GM12878 (cell line): Measurements from ENCODE around the gene CA9. TPM values are rescaled to one million over a fixed set of nuclear protein-coding genes. Genes with fewer than 3 reads are reported as not detected.
A peak's percentile ranks its signal among the peaks of the same experiment; 100 is the strongest.

ENCODE experiments used
- ATAC-seq: fragments of 200-7000 bp; cut with Tn5 transposase; 3 replicates; pipeline ENCODE4 v1.9.1; 2020; ENCODE audit warnings: mild to moderate bottlenecking, moderate library complexity
- BruUV-seq: library from RNA; stranded (reverse); fragments of 400-500 nt; replicated peaks from 2 replicates; lab custom pipeline; 2021; lab: Mats Ljungman, UMichigan
- CTCF ChIA-PET: fragments of 300-600 bp; sonication (Branson Sonifier 250); formaldehyde crosslinking; extraction: SDS; loops from one replicate; lab custom pipeline; 2021; ENCODE audit warnings: inconsistent platforms; lab: Yijun Ruan, JAX
- POLR2A ChIA-PET: fragments of 350-600 bp; formaldehyde crosslinking; extraction: SDS; loops from one replicate; lab custom pipeline; 2021; ENCODE audit warnings: inconsistent platforms; lab: Charles Lee
- RAD21 ChIA-PET: fragments of 300-600 bp; sonication (Branson Sonifier 250); formaldehyde crosslinking; loops from one replicate; lab custom pipeline; 2023; ENCODE audit warnings: antibody characterized with exemption; ENCODE audit not compliant: unreplicated experiment; lab: Charles Lee
- SMC1A ChIA-PET: fragments of 300-600 bp; sonication (Branson Sonifier 250); formaldehyde crosslinking; loops from one replicate; lab custom pipeline; 2023; ENCODE audit not compliant: unreplicated experiment, uncharacterized antibody; lab: Charles Lee
- DNase-seq: peaks from one replicate; pipeline ENCODE4 v3.0.0-alpha.2; 2011; ENCODE audit warnings: low read depth, low spot score
- FAIRE-seq: peaks from 3 replicates; lab custom pipeline; 2011; peaks lifted over from hg19 to GRCh38; lab: Jason Lieb, UNC
- H2AFZ ChIP-seq: 2 replicates; pipeline ENCODE4 v1.6.0; 2011; ENCODE audit warnings: low read depth, low read length, control low read depth; ENCODE audit not compliant: control insufficient read depth
- H3K27ac ChIP-seq: 2 replicates; pipeline ENCODE4 v1.5.1; 2011; ENCODE audit warnings: control low read depth; ENCODE audit not compliant: control insufficient read depth, insufficient read depth
- H3K27me3 ChIP-seq, 2 experiments: replicated peaks in 1 of 2; 2 replicates each; pipeline versions ENCODE4 v1.6.0 to v1.6.1; 2011; ENCODE audit warnings: low read length in 1 of 2; ENCODE audit not compliant: control insufficient read depth in 2 of 2, insufficient read depth in 2 of 2
- H3K36me3 ChIP-seq, 2 experiments: 2 replicates each; pipeline ENCODE4 v1.5.1; 2011; ENCODE audit warnings: low read length in 1 of 2; ENCODE audit not compliant: control insufficient read depth in 2 of 2, insufficient read depth in 2 of 2
- H3K4me1 ChIP-seq: 2 replicates; pipeline ENCODE4 v1.6.1; 2011; ENCODE audit warnings: mild to moderate bottlenecking, low read length, moderate library complexity, mixed read lengths; ENCODE audit not compliant: control insufficient read depth, insufficient read depth
- H3K4me2 ChIP-seq: 2 replicates; pipeline ENCODE4 v1.6.0; 2011; ENCODE audit warnings: control low read depth; ENCODE audit not compliant: control insufficient read depth, insufficient read depth
- H3K4me3 ChIP-seq: fragments of 200-600 bp; sonication (generic); 2 replicates; pipeline ENCODE4 v1.5.1; 2016
- H3K79me2 ChIP-seq: 2 replicates; pipeline ENCODE4 v1.6.0; 2011; ENCODE audit warnings: low read length; ENCODE audit not compliant: control insufficient read depth, insufficient read depth
- H3K9ac ChIP-seq: 2 replicates; pipeline ENCODE4 v1.8.0; 2011; ENCODE audit warnings: low read length, control low read depth, mixed read lengths; ENCODE audit not compliant: control insufficient read depth, insufficient read depth
- H3K9me3 ChIP-seq: replicated peaks from 3 replicates; pipeline ENCODE4 v1.5.1; 2011; ENCODE audit warnings: mild to moderate bottlenecking, low read length; ENCODE audit not compliant: control insufficient read depth, insufficient read depth
- H4K20me1 ChIP-seq: 2 replicates; pipeline ENCODE4 v1.6.0; 2011; ENCODE audit not compliant: control insufficient read depth, insufficient read depth
- ATF3 ChIP-seq: IDR thresholded peaks from 2 replicates; pipeline ENCODE4 v1.6.1; 2011; ENCODE audit warnings: low read depth, mild to moderate bottlenecking, low read length, moderate library complexity, borderline replicate concordance; ENCODE audit errors: extremely low read depth
- EGR1 ChIP-seq, 2 experiments: IDR thresholded peaks; 1 replicate in 1 of 2; 2 replicates in 1 of 2; pipeline ENCODE4 v1.6.1; 2011 to 2012; ENCODE audit warnings: low read depth in 2 of 2, low read length in 2 of 2, borderline replicate concordance in 1 of 2, mild to moderate bottlenecking in 1 of 2, moderate library complexity in 1 of 2
- HDGF ChIP-seq: fragments of 450-650 bp; IDR thresholded peaks from 2 replicates; pipeline ENCODE4 v1.6.1; 2016; ENCODE audit warnings: antibody characterized with exemption
- IKZF1 ChIP-seq: fragments of 450-650 bp; conservative IDR thresholded peaks from 2 replicates; pipeline ENCODE4 v1.6.1; 2017; ENCODE audit warnings: antibody characterized with exemption, mild to moderate bottlenecking
- LARP7 ChIP-seq: fragments of 450-650 bp; IDR thresholded peaks from 2 replicates; pipeline ENCODE4 v1.6.1; 2017; ENCODE audit warnings: mild to moderate bottlenecking
- MYC ChIP-seq: IDR thresholded peaks from 2 replicates; pipeline ENCODE4 v1.6.1; 2011; ENCODE audit warnings: mild to moderate bottlenecking, low read length, moderate library complexity, inconsistent platforms; ENCODE audit not compliant: insufficient read depth, insufficient replicate concordance, insufficient read length, severe bottlenecking
- NKRF ChIP-seq: fragments of 450-650 bp; conservative IDR thresholded peaks from 2 replicates; pipeline ENCODE4 v1.6.1; 2017; ENCODE audit warnings: mild to moderate bottlenecking, moderate library complexity
- NRF1 ChIP-seq: conservative IDR thresholded peaks from 2 replicates; pipeline ENCODE4 v1.6.1; 2011; ENCODE audit warnings: mild to moderate bottlenecking, low read depth, low read length, improper control_type of control experiment
- PAX5 ChIP-seq: IDR thresholded peaks from 2 replicates; pipeline ENCODE4 v1.6.1; 2011; ENCODE audit warnings: low read depth, low read length, borderline replicate concordance
- POLR2A ChIP-seq: IDR thresholded peaks from 2 replicates; pipeline ENCODE4 v1.6.1; 2011; ENCODE audit warnings: low read depth, mild to moderate bottlenecking, low read length
- RB1 ChIP-seq: fragments of 450-650 bp; formaldehyde crosslinking; IDR thresholded peaks from 2 replicates; pipeline ENCODE4 v1.6.1; 2017; ENCODE audit warnings: mild to moderate bottlenecking, borderline replicate concordance
- RFX5 ChIP-seq: IDR thresholded peaks from 2 replicates; pipeline ENCODE4 v1.6.1; 2011; ENCODE audit warnings: low read depth, low read length, improper control_type of control experiment
- SMAD1 ChIP-seq: fragments of 450-650 bp; IDR thresholded peaks from 2 replicates; pipeline ENCODE4 v1.6.1; 2018; ENCODE audit warnings: mild to moderate bottlenecking, low read depth; ENCODE audit not compliant: partially characterized antibody
- SMAD5 ChIP-seq: IDR thresholded peaks from 2 replicates; pipeline ENCODE4 v1.6.1; 2016; ENCODE audit warnings: antibody characterized with exemption, low read depth
- TCF12 ChIP-seq: IDR thresholded peaks from 2 replicates; pipeline ENCODE4 v1.6.1; 2011; ENCODE audit warnings: low read depth, mild to moderate bottlenecking, low read length
- YY1 ChIP-seq: IDR thresholded peaks from 2 replicates; pipeline ENCODE4 v1.6.1; 2011; ENCODE audit warnings: low read depth, mild to moderate bottlenecking, low read length
- ZNF687 ChIP-seq: fragments of 450-650 bp; IDR thresholded peaks from 2 replicates; pipeline ENCODE4 v1.6.1; 2017; ENCODE audit warnings: mild to moderate bottlenecking, moderate library complexity
- WGBS: methylation state at CpG from one replicate; pipeline ENCODE4 v1.1.6; 2016; ENCODE audit warnings: low lambda C conversion rate; ENCODE audit not compliant: insufficient replicate concordance, insufficient coverage; ENCODE audit errors: missing lambda C conversion rate; 5-methylcytosine and 5-hydroxymethylcytosine counted together
- in situ Hi-C: fragments of 300-500 bp; cut with MboI; formaldehyde crosslinking; loops from 9 replicates; pipeline ENCODE4 v1.14.3; 2018; ENCODE audit warnings: mixed read lengths
- intact Hi-C: fragments of 100-400 bp; cut with micrococcal nuclease; formaldehyde crosslinking; loops from one replicate; pipeline ENCODE4 v1.14.2; 2022; ENCODE audit not compliant: unreplicated experiment
- polyA plus RNA-seq, 11 experiments: library from polyadenylated mRNA; depleted of rRNA in 4 of 11; unstranded in 6 of 11; stranded (reverse) in 5 of 11; fragments of >200 nt; fragmentation: Nextera tagmentation in 4 of 11; fragmentation: Illumina TruSeq in 1 of 11; extraction: Ambion mirVana in 4 of 11; extraction: Trizol in 1 of 11; gene quantifications; 1 replicate in 1 of 11; 2 replicates in 10 of 11; pipeline versions ENCODE4 v1.2.1 to v1.2.3, GENCODE V29; 2011 to 2016; ENCODE audit warnings: inconsistent platforms in 2 of 11, missing spikeins in 2 of 11, low read depth in 1 of 11
- total RNA-seq, 4 experiments: library from RNA; depleted of rRNA in 3 of 4; stranded (reverse); fragments of >200 nt in 3 of 4; fragmentation: Illumina TruSeq in 1 of 4; extraction: Trizol in 1 of 4; gene quantifications; 2 replicates each; pipeline versions ENCODE4 v1.2.1 to v1.2.3, GENCODE V29; 2013 to 2021

CA9 gene
- total and polyA plus RNA-seq, 10 of the 15 experiments (the other 5 are each of a cell fraction or from before 2014, with no cell fraction given): 0.53 to 6.6 (median 1.2) TPM

DNA sequence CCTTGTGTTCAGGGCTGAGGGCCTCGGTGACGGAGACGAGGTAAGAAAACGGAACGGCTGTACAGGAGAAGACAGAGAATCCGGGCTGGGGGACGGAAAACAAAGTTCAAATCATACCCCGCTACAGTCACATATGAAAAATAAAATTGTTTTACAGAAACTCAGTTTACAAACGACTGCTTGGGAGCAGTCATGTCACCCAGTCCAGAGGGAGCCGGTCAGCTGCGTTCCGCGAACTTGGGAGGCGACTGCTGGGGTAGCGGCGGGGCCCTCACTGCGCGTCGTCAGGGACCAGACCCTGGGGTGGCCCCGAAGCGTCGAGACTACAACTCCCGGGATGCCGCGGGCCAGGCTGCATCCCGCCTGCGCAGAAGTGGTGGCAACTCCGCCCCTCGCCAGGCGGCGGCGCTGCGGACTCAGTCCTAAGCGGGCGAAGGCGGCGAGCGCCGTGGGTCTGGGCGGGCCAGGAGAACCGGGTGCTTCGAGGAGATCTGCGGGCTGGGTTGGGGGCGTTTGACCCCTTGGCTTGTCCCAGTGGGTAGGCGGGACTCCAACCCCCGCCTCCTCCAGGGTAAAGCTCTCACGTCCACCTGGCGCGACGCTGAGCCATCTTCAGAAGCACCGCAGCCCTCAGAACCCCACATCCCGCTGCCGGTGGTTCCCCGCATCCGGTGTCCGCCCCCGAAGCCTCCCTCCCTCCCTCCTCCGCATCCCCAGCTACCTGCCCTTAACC is 27.0 kb upstream of the CA9 start:
- ChIA-PET SMC1A (interaction anchor here (0.7 to 7.7 kb wide), 27 partner anchors 12 to 204 kb away, joined by 3 to 114 read pairs (median 5); partner anchors contain the start of genes ARHGEF39, CCDC107, CD72 and CREB3), RAD21 (interaction anchor here (0.7 to 9.6 kb wide), 31 partner anchors 10 to 236 kb away, joined by 3 to 133 read pairs (median 7); partner anchors contain the start of genes ARHGEF39, CCDC107, CREB3 and GBA2), POLR2A (interaction anchor here (0.5 to 11.1 kb wide), 22 partner anchors 11 to 532 kb away, joined by 3 to 163 read pairs (median 4); partner anchors contain the start of genes ARHGEF39, CCDC107, CD72 and CREB3), CTCF (interaction anchor here (0.6 to 8.8 kb wide), 36 partner anchors 10 to 575 kb away, joined by 3 to 139 read pairs (median 6); partner anchors contain the start of genes ARHGEF39, CCDC107, CD72 and CREB3)
- Histone ChIP-seq H4K20me1 (no peaks in the 10 kb centered on the region), H3K4me3 (peak overlapping the region; percentile 96), H3K4me1 (peaks cover 27% of the 10 kb centered on the region), H2AFZ (peak overlapping the region; percentile 90), H3K4me2 (peak overlapping the region; percentile 93), H3K27me3 (no peaks in the 10 kb centered on the region), H3K79me2 (peaks cover 20% of the 10 kb centered on the region), H3K36me3 (no peaks in the 10 kb centered on the region), H3K9ac (peak overlapping the region; percentile 90), H3K9me3 (no peaks in the 10 kb centered on the region), H3K27ac (peak overlapping the region; percentile 89)
- under 1% methylated on average over 57 of the region's 58 CpGs for WGBS
- no peak for FAIRE-seq
- intact Hi-C loops: loop anchor here (1.0 to 2.0 kb wide), 2 partner anchors 11 to 42 kb away; partner anchors contain the start of gene TESK1
- DNase-seq: no peak
- no TSS peak for BruUV-seq
- in situ Hi-C loops: no loop called here
- ATAC-seq: peak; percentile 90
- TF ChIP-seq EGR1 (IDR thresholded peaks at IDR 0.05; ENCODE audit: borderline replicate concordance in 1 of 2, low read depth in 2 of 2, low read length in 2 of 2) (peak in 1 of 2 experiments; percentile 91; a peak in 2 of 3 replicates), NKRF (peak; percentile 38; the same call in 1 of the 2 replicates), TCF12 (peak; percentile 79), POLR2A (peak; percentile 74), IKZF1 (peak; percentile 86), LARP7 (peak; percentile 88), ATF3 (peak; percentile 22; the same call in 1 of the 2 replicates), NRF1 (peak; percentile 63), MYC (no peak), PAX5 (0 out of 2 replicates have a peak, but pooled peaks have one; percentile 45), YY1 (peak; percentile 76), SMAD1 (no peak), SMAD5 (peak; percentile 75; the same call in 1 of the 2 replicates), RB1 (peak; percentile 90), HDGF (peak; percentile 87), ZNF687 (peak; percentile 44; the same call in 1 of the 2 replicates), RFX5 (no peak)
